Right kidney (tissue), 1 donor: ENCODE measurements around the gene SELENOI.
A peak's percentile ranks its signal among the peaks of the same experiment; 100 is the strongest.
"Not testable (repeated sequence)": the region's sequence is repeated elsewhere in the genome, so short reads cannot be mapped to it uniquely, and the experiment has no call there.

Source experiments
- DNase-seq: peaks from one replicate; pipeline ENCODE4 v3.0.0-alpha.2; 2016

The SELENOI gene

DNA sequence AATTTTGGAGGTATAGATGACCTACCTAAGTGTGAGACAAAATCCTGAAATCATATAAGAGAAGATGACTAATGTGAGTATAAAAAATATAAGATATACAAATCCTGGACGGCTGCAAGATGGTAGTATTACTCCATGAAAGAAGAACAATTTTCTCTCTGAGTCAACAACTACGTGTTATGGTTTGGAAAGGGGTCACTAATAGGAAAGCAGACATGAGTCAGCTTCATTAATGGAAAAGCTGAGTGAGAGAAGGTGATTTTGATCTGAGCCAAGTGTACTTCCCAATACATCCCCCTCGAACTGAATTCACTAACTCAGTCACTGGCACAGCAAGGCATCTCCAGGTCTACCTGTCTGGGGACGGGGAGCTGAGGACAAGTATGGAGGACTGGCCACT is 20.1 kb upstream of the SELENOI start:
- DNase-seq = no peak

DNA sequence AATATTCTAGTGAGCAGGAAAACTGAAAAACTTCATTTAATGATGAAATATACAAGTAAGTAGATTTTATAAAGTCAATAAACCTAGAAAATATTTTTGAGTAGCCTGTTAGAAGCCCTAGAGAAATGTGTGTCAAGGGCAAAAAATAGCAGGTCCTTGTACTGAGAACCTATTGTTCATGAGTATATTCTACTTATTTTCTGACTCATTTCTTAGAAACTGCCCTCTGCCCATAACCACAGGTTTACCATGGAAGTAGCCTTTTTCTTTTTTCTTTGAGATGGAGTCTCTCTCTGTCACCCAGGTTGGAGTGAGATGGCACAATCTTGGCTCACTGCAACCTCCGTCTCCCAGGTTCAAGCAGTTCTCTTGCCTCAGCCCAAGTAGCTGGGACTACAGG is 19.4 kb upstream of the SELENOI start:
- DNase-seq = no peak

- no peak for DNase-seq
These were observed 18.4 kb upstream of the SELENOI start for GRCh38 chr2:26327291-26328272.

DNA sequence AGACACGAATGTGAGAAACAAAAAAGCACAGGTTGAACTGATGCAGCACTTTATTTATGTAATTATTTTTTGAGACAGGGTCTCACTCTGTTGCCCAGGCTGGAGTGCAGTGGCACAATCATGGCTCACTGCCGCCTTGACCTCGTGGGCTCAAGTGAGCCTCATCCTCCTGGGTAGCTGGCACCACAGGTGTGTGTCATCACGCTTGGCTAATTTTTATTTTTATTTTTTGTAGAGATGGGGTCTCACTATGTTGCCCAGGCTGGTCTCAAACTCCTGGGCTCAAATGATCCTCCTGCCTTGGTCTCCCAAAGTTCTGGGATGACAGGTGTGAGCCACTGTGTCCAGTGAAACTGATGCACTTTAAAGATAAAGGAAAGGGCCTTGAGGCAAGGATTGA is 16.9 kb upstream of the SELENOI start:
- DNase-seq = not testable (repeated sequence)

GRCh38 chr2:26330114-26330549 is 15.8 kb upstream of the SELENOI start:
- peak; percentile 61 for DNase-seq

DNA sequence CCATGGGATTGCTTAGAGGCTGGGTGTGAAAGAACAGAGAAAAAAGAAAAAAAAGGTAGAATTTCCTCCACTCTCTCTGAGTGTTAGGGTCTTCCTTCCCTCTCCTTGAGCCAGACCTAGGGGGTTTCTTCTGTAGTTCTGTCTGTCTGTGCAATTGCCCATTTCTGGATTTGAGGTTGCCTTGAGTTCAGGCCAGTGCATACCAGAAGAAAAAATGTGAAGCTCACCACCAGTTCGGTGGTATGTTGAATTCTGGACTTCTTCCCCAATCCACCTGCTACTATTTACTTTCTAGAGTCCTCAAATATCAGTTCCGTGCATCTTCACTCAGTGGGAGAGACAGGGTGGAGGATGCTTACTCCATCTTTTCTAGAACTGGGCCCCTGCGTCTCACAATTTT is 15.3 kb upstream of the SELENOI start:
- DNase-seq = no peak

DNA sequence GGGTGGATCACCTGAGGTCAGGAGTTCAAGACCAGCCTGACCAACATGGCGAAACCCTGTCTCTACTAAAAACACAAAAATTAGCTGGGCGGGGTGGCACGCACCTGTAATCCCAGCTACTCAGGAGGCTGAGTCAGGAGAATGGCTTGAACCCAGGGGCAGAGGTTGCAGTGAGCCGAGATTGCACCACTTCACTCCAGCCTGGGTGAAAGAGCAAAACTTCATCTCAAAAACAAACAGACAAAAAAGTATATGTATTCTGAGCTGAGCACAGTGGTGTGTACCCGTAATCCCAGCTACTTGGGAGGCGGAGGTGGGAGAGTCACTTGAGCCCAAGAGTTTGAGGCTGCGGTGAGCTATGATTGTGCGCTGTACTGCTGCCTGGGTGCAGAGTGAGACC is 14.6 kb upstream of the SELENOI start:
- DNase-seq = not testable (repeated sequence)

DNA sequence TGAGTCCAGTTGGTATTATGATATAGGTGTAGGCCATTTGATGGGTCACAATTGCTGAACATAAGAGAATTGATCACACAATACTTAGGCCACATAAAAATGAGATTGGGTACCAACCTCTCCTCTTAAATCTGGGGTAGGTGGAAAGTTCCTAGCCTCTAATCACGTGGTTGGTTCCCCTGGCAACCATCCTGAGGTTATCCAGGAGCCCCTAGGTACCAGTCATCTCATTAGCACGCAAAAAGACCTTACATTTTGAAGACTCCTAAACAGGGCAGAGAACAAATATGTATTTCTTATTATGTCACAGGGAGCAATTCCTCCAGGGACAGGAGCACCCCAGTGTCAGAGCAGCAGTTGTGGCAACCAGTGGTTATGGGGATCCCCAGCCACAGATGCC is 12.7 kb upstream of the SELENOI start:
- DNase-seq = no peak

- no peak for DNase-seq
These were observed 10.7 kb upstream of the SELENOI start for GRCh38 chr2:26335231-26335630.

DNA sequence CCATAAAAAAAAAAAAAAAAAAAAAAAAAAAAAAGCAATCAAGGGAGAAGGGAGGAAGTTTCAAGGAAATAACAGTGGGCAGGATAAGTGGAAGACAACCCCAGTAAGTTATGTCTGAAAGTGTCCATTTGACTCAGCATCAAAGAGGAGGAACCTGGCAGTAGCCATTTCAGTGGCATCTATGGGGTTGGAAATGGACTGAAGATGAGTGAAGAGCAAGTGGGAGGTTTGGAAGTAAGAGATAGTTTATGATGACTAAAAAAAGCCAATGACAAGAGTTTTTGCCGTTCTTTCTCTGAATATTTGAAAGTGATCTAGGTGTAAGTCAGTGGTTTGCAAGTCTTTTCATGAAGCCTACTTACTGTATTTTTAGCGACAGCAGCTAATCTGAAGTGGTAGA is 9.2 kb upstream of the SELENOI start:
- no peak for DNase-seq

DNA sequence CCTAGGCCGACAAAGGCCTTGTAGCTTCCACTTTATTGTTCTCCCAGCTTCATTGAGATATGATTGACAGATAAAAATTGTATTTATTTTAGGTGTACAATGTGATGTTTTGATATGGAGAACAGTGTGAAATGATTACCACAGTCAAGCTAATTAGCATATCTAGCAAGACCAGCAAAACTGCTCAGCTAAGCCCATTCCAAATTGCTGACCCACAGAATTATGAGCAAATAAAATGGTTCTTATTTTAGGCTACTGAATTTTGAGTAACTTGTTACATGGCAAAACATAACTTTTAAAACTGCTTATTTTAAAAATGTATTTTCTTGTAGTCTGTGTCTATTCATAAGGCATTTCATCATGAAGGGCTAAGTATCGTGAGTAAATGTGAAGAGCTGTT is 8.6 kb upstream of the SELENOI start:
- no peak for DNase-seq

GRCh38 chr2:26340831-26341230 is 5.1 kb upstream of the SELENOI start:
- no peak for DNase-seq

- DNase-seq = no peak
These were observed 1.2 kb upstream of the SELENOI start for GRCh38 chr2:26344581-26345282.

DNA sequence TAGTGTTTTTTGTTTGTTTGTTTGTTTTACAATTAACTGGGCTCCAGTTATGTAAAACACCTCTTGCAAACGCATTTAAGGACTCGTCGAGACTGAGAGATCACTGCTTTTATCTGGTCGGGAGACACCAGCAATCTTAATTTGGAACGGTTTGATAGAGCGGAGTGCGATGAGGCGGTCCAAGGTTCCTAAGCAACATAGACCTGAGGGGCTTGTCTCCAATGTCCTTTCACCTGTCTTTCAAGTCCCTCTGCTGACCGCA is 729 bp upstream of the SELENOI start:
- DNase-seq = no peak

GRCh38 chr2:26346454-26347053 is 611 bp downstream of the SELENOI start, which contains the start of gene ADGRF3:
Gene ADGRF3 (minus strand): TSS chr2:26346789. CDS start chr2:26346234, 555 bp downstream.
- no peak for DNase-seq

- no peak for DNase-seq
These were observed 1.4 kb downstream of the SELENOI start for GRCh38 chr2:26347286-26347865.

GRCh38 chr2:26349690-26350089 is 3.7 kb downstream of the SELENOI start:
- DNase-seq = no peak

DNA sequence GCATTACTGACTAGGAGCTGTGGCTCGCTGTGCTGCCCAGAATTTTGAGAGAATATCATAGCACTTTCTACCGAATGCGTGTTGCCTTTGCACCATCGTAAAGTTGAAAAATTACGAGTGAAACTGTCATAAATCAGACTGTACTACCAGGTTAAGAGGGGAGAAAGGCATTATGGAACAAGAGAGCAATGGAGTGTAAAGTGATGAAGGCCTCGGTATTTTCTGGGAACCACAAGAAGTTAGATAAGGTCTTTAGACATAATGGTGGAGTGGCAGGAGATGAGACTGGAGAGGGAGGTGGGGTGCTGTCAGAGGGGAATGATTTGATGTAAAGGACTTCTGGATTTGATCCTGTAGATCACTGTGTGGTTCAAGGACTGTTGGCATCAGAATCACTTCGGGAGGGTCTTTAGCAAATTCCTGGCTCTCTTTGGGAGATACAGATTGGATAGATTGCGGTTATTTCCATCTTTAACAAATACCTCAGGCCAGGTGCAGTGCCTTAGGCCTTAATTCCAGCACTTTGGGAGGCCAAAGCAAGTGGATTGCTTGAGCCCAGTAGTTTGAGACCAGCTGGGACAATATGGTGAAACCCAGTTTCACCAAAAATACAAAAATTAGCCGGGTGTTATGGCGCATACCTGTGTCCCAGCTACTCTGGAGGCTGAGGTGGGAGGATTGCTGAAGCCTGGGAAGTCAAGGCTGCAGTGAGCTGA is 5.6 kb downstream of the SELENOI start:
- DNase-seq = no peak

GRCh38 chr2:26352892-26353291 is 6.9 kb downstream of the SELENOI start:
- no peak for DNase-seq

DNA sequence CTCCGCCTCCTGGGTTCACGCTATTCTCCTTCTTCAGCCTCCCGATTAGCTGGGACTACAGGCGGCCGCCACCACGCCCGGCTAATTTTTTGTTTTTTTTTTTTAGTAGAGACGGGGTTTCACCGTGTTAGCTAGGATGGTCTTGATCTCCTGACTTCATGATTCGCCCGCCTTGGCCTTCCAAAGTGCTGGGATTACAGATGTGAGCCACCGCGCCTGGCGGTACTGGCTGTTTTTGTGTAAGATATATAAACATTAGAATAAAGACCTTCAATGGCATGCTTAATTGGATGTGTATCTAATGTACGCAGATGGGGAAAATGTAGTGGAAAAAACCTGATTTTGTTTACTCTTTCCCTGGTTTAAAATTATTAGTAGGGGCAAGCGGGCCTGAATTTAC is 8.5 kb downstream of the SELENOI start:
- DNase-seq = not testable (repeated sequence)

GRCh38 chr2:26355038-26355995 is 9.4 kb downstream of the SELENOI start:
- DNase-seq = peak; percentile 25
